Caco-2 (cell line): ENCODE measurements around the gene CNTF. TPM values are rescaled to one million over a fixed set of nuclear protein-coding genes. Genes with fewer than 3 reads are reported as not detected.

Experiments
- BruUV-seq: library from RNA; stranded (reverse); fragments of 400-500 nt; replicated peaks from 2 replicates; lab custom pipeline; 2021; lab: Mats Ljungman, UMichigan
- CTCF ChIA-PET: fragments of 300-600 bp; sonication (Branson Sonifier 250); formaldehyde crosslinking; loops from one replicate; lab custom pipeline; 2022; ENCODE audit warnings: antibody characterized with exemption; lab: Charles Lee
- POLR2A ChIA-PET: fragments of 300-600 bp; sonication (Branson Sonifier 250); formaldehyde crosslinking; loops from one replicate; lab custom pipeline; 2022; ENCODE audit warnings: antibody characterized with exemption; lab: Charles Lee
- DNase-seq, 2 experiments: peaks; one replicate each; pipeline versions ENCODE4 v3.0.0 to v3.0.0-alpha.2; 2020 to 2022
- H3K27me3 ChIP-seq: replicated peaks from 2 replicates; pipeline ENCODE4 v1.6.0; 2011; ENCODE audit warnings: low read length; ENCODE audit not compliant: control insufficient read depth, insufficient read depth
- H3K36me3 ChIP-seq: 2 replicates; pipeline ENCODE4 v1.5.1; 2011; ENCODE audit warnings: low read length; ENCODE audit not compliant: control insufficient read depth, insufficient read depth
- H3K4me1 ChIP-seq: fragments of 250-450 bp; sonication (Bioruptor Pico); 2 replicates; pipeline ENCODE4 v1.5.1; 2020; ENCODE audit warnings: mild to moderate bottlenecking
- H3K4me3 ChIP-seq: 2 replicates; pipeline ENCODE4 v1.5.1; 2011; ENCODE audit warnings: low read depth, mild to moderate bottlenecking, control low read depth, low read length
- H3K9me3 ChIP-seq: fragments of 250-450 bp; sonication (Bioruptor Pico); 2 replicates; pipeline ENCODE4 v1.5.1; 2020; ENCODE audit warnings: mild to moderate bottlenecking, moderate library complexity
- H3K27ac Mint-ChIP-seq: one replicate; pipeline ENCODE4 v1.8.0; 2022; ENCODE audit warnings: mixed read lengths; ENCODE audit not compliant: unreplicated experiment
- H3K27me3 Mint-ChIP-seq: one replicate; pipeline ENCODE4 v1.8.0; 2022; ENCODE audit warnings: mixed read lengths; ENCODE audit not compliant: insufficient read depth, unreplicated experiment
- H3K36me3 Mint-ChIP-seq: one replicate; pipeline ENCODE4 v1.8.0; 2022; ENCODE audit warnings: mild to moderate bottlenecking, mixed read lengths; ENCODE audit not compliant: insufficient read depth, unreplicated experiment
- H3K4me1 Mint-ChIP-seq: one replicate; pipeline ENCODE4 v1.8.0; 2022; ENCODE audit warnings: low read depth, mixed read lengths; ENCODE audit not compliant: unreplicated experiment
- H3K4me3 Mint-ChIP-seq: one replicate; pipeline ENCODE4 v1.8.0; 2022; ENCODE audit warnings: mild to moderate bottlenecking, moderate library complexity, mixed read lengths; ENCODE audit not compliant: unreplicated experiment
- H3K9me3 Mint-ChIP-seq: one replicate; pipeline ENCODE4 v1.8.0; 2022; ENCODE audit warnings: mixed read lengths; ENCODE audit not compliant: unreplicated experiment
- intact Hi-C: fragments of 100-400 bp; cut with micrococcal nuclease; formaldehyde crosslinking; loops from one replicate; pipeline ENCODE4 v1.10.0; 2022; ENCODE audit not compliant: unreplicated experiment
- total RNA-seq: library from RNA; stranded (reverse); gene quantifications from 2 replicates; pipeline ENCODE4 v1.2.3, GENCODE V29; 2022
- TF ChIP-seq, protein P1 (sequence below), 2 experiments: fragments of 200-600 bp in 1 of 2; IDR thresholded peaks; 1 replicate in 1 of 2; 2 replicates in 1 of 2; pipeline versions ENCODE4 v1.5.1 to v1.8.0; 2011 to 2022; ENCODE audit warnings: antibody characterized with exemption in 1 of 2, control low read depth in 1 of 2, inconsistent platforms in 1 of 2, low read depth in 1 of 2, low read length in 1 of 2, mild to moderate bottlenecking in 1 of 2, moderate library complexity in 1 of 2; ENCODE audit not compliant: insufficient read depth in 1 of 2, severe bottlenecking in 1 of 2, unreplicated experiment in 1 of 2

Gene CNTF
- total RNA-seq, 1 experiment from 2014 or later: 3.3 TPM

DNA sequence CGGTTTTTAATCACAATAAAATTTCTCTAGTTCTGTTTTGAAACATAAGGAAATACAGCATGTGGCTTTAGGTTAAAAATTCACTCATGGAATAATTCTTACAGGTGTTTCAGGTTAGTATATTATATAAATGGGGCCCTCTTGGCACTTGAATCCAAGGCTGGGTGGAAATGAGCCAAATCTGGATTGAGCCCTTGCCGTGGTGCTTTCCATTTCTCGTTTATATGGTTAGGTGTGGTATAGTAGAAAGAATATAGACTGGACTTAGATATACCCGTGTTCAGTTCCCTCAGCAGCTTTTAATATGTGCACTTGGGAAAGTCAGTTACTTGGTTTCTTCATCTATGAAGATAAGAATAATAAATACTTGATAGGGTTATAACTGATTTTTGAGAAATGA, 27.6 kb upstream of the CNTF start:
- H3K4me1 ChIP-seq: peaks cover 7% of the 10 kb centered on the region; the same call in 1 of the 2 replicates

DNA sequence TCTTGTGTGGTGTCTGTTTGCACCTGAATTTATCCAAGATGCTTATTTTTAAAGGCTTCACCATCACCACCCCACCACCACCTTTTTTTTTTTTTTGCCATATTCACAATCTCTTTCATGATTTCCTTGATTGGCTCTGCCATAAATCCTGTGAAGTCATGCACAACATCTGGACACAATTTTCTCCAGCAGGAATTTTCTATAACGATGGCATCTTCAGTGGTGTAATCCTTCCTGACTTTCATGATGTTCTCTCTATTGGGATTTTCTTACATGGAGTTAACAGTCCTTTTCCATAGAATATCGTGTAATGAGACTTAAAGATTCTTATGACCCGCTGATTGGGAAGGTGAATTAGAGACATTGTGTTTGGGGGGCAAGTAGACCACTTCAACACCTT, 25.8 kb upstream of the CNTF start:
- Histone ChIP-seq H3K4me3 (no peak overlapping the region), H3K27me3 (no peaks in the 10 kb centered on the region), H3K4me1 (peaks cover 7% of the 10 kb centered on the region; the same call in 1 of the 2 replicates), H3K9me3 (no peaks in the 10 kb centered on the region), H3K36me3 (no peaks in the 10 kb centered on the region)
- H3K27ac Mint-ChIP-seq: no peak overlapping the region
- BruUV-seq: no TSS peak
- ChIA-PET CTCF (no interaction called here), POLR2A (interaction anchor here (0.7 kb wide), 1 partner anchor 1031 kb away, joined by 5 read pairs; no protein-coding TSS in a partner anchor)
- no peak overlapping the region for H3K4me3 Mint-ChIP-seq
- H3K36me3 Mint-ChIP-seq: peaks cover 35% of the 10 kb centered on the region
- peaks cover 24% of the 10 kb centered on the region for H3K4me1 Mint-ChIP-seq
- intact Hi-C loops: no loop called here
- no peak for DNase-seq
- H3K9me3 Mint-ChIP-seq: no peaks in the 10 kb centered on the region
- TF ChIP-seq, protein P1, sequence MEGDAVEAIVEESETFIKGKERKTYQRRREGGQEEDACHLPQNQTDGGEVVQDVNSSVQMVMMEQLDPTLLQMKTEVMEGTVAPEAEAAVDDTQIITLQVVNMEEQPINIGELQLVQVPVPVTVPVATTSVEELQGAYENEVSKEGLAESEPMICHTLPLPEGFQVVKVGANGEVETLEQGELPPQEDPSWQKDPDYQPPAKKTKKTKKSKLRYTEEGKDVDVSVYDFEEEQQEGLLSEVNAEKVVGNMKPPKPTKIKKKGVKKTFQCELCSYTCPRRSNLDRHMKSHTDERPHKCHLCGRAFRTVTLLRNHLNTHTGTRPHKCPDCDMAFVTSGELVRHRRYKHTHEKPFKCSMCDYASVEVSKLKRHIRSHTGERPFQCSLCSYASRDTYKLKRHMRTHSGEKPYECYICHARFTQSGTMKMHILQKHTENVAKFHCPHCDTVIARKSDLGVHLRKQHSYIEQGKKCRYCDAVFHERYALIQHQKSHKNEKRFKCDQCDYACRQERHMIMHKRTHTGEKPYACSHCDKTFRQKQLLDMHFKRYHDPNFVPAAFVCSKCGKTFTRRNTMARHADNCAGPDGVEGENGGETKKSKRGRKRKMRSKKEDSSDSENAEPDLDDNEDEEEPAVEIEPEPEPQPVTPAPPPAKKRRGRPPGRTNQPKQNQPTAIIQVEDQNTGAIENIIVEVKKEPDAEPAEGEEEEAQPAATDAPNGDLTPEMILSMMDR (IDR thresholded peaks at IDR 0.05; ENCODE audit: insufficient read depth in 1 of 2, low read depth in 1 of 2, low read length in 1 of 2, severe bottlenecking in 1 of 2, unreplicated experiment in 1 of 2): no peak
- H3K27me3 Mint-ChIP-seq: no peaks in the 10 kb centered on the region

More for the DNA sequence above, 27.6 kb upstream of the CNTF start:
- Mint-ChIP-seq H3K4me3 (no peak overlapping the region), H3K4me1 (peaks cover 18% of the 10 kb centered on the region), H3K27ac (no peak overlapping the region), H3K9me3 (no peaks in the 10 kb centered on the region), H3K27me3 (no peaks in the 10 kb centered on the region), H3K36me3 (peaks cover 38% of the 10 kb centered on the region)
- ChIA-PET CTCF (no interaction called here), POLR2A (no interaction called here)
- no peak for DNase-seq
- no peaks in the 10 kb centered on the region for H3K36me3 ChIP-seq
- H3K27me3 ChIP-seq: no peaks in the 10 kb centered on the region
- no peak overlapping the region for H3K4me3 ChIP-seq
- no TSS peak for BruUV-seq
- intact Hi-C loops: no loop called here
- TF ChIP-seq, protein P1 (IDR thresholded peaks at IDR 0.05; ENCODE audit: insufficient read depth in 1 of 2, low read depth in 1 of 2, low read length in 1 of 2, severe bottlenecking in 1 of 2, unreplicated experiment in 1 of 2): no peak
- no peaks in the 10 kb centered on the region for H3K9me3 ChIP-seq

DNA sequence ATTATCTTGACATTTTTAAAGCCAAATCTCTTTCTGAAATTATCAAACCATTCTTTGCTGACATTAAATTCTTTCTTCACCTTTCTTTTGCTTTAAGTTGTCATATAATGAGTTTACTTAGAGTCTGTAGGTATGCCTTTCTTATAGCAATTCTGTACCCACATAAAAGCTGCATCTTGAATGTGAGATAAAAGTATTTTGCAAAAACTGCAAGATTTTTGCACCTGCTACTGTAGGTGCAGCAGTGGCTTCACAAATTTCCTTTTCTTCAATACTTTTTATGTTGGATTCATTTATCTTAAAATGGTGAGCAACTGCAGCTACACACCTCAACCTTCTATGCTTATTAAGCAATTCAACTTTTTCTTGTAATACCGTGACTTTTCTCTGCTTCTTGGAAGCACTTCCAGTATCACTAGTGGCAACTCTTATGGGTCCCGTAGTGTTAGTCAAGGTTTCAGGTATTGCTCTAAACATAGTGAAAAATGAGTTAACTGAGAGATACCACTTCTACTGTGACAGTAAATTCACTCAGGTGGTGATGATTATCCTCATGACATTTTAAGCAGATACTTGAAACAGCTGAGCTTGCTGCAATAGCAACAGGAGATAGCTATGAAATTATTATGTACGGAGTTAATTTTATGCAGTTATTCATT, 24.9 kb upstream of the CNTF start:
- H3K4me3 Mint-ChIP-seq: no peak overlapping the region
- H3K4me3 ChIP-seq: no peak overlapping the region
- no peaks in the 10 kb centered on the region for H3K9me3 Mint-ChIP-seq
- H3K27ac Mint-ChIP-seq: no peak overlapping the region
- H3K36me3 Mint-ChIP-seq: peaks cover 27% of the 10 kb centered on the region
- H3K36me3 ChIP-seq: no peaks in the 10 kb centered on the region
- intact Hi-C loops: no loop called here
- H3K27me3 ChIP-seq: no peaks in the 10 kb centered on the region
- H3K27me3 Mint-ChIP-seq: no peaks in the 10 kb centered on the region
- no peaks in the 10 kb centered on the region for H3K9me3 ChIP-seq
- POLR2A ChIA-PET: no interaction called here
- H3K4me1 Mint-ChIP-seq: peaks cover 19% of the 10 kb centered on the region
- no peak for DNase-seq
- CTCF ChIA-PET: interaction anchor here (0.9 kb wide), 1 partner anchor 9 kb away, joined by 3 read pairs; no protein-coding TSS in a partner anchor
- H3K4me1 ChIP-seq: peaks cover 7% of the 10 kb centered on the region; the same call in 1 of the 2 replicates
- TF ChIP-seq, protein P1 (IDR thresholded peaks at IDR 0.05; ENCODE audit: insufficient read depth in 1 of 2, low read depth in 1 of 2, low read length in 1 of 2, severe bottlenecking in 1 of 2, unreplicated experiment in 1 of 2): no peak
- no TSS peak for BruUV-seq
